Left renal cortex interstitium (tissue), 4 donors: ENCODE measurements around the gene ZNF891. TPM values are rescaled to one million over a fixed set of nuclear protein-coding genes. Genes with fewer than 3 reads are reported as not detected.
A peak's percentile ranks its signal among the peaks of the same experiment; 100 is the strongest.

Experiments used
- DNase-seq, 4 donors: peaks; one replicate each; pipeline ENCODE4 v3.0.0-alpha.2; 2013; ENCODE audit warnings: low read depth in 4 of 4, low spot score in 2 of 4, missing footprints in 1 of 4
- polyA plus RNA-seq, 4 donors: library from polyadenylated mRNA; unstranded; fragments of 120-200 nt; gene quantifications; one replicate each; pipeline ENCODE4 v1.2.1, GENCODE V29; 2013; ENCODE audit not compliant: insufficient read length in 4 of 4

Gene ZNF891
- polyA plus RNA-seq, result 1 to 10 TPM; 2.6 to 9.3 (median 5.5) TPM

- peak; percentile 85 to 91 (median 87) for DNase-seq
Observed at GRCh38 chr12:133130038-133130807, at the start of gene ZNF891, which contains the start of gene ZNF10. Gene ZNF891, minus strand, starts transcription at chr12:133130274. Its CDS starts 8,356 bp downstream, at chr12:133121918. Gene ZNF10, plus strand, starts transcription at chr12:133130627. Its CDS starts 13,866 bp downstream, at chr12:133144493.

GRCh38 chr12:133174901-133175300 is 44.8 kb upstream of the ZNF891 start:
- DNase-seq, result no peak

DNA sequence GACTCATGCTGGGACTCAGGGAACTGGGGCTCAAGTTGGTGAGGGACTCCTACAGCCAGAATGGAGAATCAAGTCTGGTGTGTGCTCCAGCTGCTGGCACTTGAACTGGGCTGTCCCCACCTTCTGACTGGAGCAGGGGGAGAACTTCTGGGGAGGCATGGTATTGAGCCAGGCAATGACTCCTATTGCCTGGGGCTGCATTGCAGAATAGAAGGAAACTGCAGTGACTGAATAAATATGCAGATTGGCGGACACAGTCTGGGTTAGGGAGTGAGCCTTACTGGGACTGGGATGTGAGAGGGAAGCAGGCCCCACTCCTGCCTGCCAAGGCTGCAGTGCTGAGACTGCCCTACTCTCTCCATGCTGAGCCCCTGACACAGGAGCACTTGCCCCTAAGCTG is 42.4 kb upstream of the ZNF891 start:
- DNase-seq, result no peak

DNA sequence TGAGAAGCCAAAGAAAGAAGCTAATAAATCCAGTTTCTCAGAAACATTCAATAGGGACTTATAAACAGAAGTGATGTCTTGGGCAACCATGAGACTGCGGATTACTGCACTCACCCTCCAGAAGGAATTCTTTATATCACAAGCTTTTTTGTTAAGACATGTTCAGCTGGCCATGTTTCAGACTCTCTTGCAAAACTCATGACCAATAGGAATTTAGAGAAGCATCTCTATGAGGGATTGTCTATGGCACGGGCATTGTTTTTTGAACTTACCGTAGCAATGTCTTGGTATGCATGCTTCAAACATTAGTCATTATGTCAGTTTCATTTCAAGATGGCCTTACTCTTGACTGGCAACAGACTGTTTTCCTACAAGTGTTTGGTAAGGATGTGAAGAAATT is 35.7 kb upstream of the ZNF891 start:
- DNase-seq, result no peak

- DNase-seq, result no peak
Observed at GRCh38 chr12:133156125-133156690, 26.1 kb upstream of the ZNF891 start.

- no peak for DNase-seq
Observed at GRCh38 chr12:133145981-133146380, 15.9 kb upstream of the ZNF891 start.

DNA sequence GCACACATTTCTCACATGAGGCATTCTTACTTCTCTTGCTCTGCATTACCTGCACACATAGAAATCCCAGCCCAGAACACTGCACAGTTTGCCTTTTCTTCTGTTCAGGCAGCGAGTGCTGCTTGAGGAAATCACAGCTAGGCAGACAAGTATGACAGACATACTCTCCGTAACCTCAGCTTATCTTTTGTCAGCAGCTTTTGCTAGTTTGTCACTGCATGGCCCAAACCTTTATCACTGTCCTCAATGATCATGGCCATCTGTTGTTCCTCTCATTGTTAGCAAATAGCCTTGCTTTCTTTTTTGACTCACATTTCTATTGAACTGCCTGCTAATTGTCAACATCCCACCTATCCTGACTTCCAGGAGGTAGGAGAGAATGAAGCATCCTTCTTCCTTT is 5.7 kb upstream of the ZNF891 start:
- no peak for DNase-seq

DNA sequence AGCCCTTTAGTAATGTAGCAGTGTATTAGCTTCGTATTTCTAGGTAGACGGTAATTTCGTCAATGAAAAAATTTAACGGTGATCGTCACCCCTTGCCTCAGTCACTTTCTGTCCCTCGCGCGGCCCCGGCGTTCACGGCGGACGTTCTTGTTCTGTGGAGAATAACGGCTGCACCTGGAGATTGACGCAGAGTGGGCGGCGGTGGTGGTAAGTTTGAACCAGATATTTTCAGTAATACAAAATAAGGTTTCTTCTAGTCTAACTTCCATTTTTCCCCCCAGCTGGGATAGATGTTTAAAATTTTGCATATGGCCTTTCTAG is 694 bp upstream of the ZNF891 start:
- peak in 1 of 4 donors; percentile 73 for DNase-seq

DNA sequence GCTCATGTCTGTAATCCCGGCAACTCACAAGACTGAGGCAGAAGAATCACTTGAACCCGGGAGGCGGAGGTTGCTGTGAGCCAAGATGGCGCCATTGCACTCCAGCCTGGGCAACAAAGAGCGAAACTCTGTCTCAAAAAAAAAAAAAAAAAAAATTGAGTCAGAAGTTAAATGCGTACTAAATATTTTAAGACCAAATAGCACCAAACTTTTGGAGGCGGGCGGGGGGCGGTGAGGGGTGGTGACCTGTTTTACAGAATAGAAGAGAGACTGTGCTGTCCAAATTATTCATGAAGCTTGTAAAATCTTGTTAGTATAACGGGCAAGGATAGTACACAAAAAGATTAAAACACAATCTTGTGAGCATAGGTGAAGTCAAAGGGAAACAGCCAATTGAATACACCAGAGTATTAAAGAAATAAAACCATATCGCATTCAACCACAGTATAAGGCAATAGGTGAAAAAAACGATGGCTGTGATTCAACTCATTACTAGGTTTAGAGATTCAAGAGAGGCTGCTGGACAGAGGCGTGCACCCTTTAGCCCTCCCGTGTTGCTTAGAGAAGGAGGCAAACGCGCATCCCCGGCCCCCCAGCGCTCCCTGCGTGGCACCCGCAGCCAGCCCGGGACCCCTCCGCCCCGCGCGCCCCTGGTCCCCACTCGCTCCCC is 571 bp downstream of the ZNF891 start:
- peak in 1 of 4 donors; percentile 21 for DNase-seq

DNA sequence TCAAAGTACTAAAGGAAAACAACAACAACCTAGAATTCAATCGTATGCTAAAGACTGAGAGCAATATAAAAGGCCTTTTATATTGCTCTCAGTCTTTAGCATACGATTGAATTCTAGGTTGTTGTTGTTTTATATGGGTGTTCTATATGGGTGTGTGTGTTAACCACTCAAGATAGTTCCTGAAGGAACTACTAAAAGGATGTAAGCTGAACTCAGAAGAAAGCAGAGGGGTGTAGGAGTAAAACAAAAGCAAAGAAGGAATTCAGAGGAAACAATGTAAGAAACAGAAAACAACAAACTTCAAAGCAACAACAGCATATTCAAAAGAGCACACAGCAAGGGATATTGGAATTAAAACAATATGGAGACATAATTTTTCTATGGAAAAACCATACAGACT is 5.4 kb downstream of the ZNF891 start:
- no peak for DNase-seq

- DNase-seq, result no peak
Observed at GRCh38 chr12:133120385-133121191, 9.5 kb downstream of the ZNF891 start.

- DNase-seq, result no peak
Observed at GRCh38 chr12:133108150-133108549, 21.9 kb downstream of the ZNF891 start.

GRCh38 chr12:133107121-133107520 is 23.0 kb downstream of the ZNF891 start:
- DNase-seq, result no peak

GRCh38 chr12:133106253-133106652 is 23.8 kb downstream of the ZNF891 start:
- no peak for DNase-seq

DNA sequence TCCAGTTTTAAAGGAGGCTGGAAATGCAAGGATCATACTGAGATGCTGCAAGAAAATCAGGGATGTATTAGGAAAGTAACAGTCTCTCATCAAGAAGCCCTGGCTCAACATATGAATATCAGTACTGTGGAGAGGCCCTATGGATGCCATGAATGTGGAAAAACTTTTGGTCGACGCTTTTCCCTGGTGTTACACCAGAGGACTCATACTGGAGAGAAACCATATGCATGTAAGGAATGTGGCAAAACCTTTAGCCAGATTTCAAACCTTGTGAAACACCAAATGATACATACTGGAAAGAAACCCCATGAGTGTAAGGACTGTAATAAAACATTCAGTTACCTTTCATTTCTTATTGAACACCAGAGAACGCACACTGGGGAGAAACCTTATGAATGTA is 24.5 kb downstream of the ZNF891 start:
- DNase-seq, result no peak

GRCh38 chr12:133083345-133083744 is 46.7 kb downstream of the ZNF891 start:
- DNase-seq, result no peak

DNA sequence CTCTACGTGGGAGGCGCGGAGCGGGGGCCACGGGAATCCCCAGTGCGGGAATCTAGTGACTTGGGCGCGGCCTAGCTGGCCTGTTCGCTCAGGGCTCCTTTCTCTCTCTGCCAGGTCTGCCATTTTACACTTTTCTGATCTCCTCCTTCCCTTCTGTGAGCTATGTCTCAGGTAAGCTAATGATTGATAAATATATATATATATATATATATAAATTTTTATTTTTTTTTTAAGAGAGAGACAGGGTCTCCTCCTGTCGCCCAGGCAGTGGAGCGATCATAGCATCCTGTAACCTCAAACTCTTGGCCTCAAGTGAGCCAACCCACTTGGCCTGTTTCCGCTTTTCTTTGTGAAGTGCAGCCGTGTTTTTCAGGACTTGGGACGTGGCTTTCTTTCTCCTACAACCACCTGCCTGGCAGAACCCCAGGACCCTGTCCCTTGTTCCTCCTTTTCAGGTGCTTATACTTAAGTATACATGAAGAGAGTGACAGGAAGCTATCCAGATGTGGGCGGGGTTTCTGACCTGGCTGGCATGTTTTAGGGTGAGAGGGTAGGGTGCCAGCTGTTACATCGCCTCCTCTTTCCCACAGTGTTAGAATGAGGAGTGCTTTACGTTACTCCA is 48.8 kb downstream of the ZNF891 start:
- DNase-seq, result no peak

DNA sequence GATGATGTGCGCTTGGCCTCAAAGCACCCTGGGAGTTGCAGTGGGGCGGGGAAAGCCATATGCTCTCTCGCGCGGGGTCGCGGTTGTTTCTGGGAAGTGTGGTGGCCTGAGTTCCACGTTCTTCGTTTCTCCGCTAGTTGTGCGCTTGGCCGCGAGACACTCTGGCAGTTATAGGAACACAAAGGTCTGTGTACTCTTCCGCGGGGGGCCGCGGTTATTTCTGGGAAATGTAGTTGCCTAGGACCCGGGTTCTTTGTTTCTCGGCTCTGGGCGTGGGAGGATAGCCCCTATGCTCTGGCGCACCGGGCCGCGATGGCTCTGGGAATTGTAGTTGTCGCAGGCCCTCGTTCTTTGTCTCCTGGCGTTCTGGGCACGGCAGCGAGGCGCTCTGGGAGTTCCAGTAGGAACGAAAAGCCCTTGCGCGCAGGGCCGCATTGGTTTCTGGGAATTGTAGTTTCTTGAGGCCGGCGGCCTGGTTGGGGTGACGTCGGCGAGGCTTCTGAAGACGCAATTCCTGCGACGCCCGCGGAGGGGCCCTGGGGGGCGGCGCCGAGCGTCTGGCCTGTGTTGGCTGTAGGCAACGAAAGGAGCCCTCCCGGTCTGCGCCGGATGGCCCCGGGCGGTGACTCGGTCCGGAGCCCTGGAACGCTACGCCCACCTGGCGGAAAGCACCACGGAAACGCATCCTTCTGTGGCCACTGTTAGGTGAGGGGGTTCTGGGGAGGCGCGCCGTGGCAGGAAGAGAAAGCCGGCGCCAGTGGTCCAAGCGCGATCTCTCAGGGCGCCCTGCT is 49.5 kb downstream of the ZNF891 start, which contains the start of gene ZNF140:
Gene ZNF140 (plus strand): TSS at position 556 of the 791 bp plus-strand sequence. CDS start 398 bp downstream, outside the sequence.
- peak; percentile 95 to 98 (median 96) for DNase-seq

DNA sequence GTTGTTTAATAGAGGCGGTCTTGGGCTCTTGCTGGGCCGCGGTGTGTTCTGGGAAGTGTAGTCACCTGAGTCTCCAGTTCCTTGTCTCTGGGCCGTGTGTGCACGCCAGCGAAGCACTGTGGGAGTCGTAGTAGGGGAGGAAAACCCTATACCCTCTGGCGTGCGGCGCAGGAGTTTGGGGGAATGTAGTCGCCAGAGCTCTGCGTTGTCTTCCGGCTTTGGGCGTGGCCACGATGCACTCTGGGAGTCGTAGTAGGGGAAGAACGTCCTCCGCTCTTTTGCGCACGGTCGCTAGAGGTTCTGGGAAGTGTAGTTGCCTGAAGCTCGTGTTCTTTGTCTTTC is 50.1 kb downstream of the ZNF891 start:
- peak in 3 of 4 donors; percentile 97 to 98 (median 98) for DNase-seq

- DNase-seq, result no peak
Observed at GRCh38 chr12:133073836-133074235, 56.2 kb downstream of the ZNF891 start.
